Measurements from ENCODE around the gene CCDC13. TPM values are rescaled to one million over a fixed set of nuclear protein-coding genes. Genes with fewer than 3 reads are reported as not detected.
"Not testable (repeated sequence)": the region's sequence is repeated elsewhere in the genome, so short reads cannot be mapped to it uniquely, and the experiment has no call there.

Gene CCDC13, protein sequence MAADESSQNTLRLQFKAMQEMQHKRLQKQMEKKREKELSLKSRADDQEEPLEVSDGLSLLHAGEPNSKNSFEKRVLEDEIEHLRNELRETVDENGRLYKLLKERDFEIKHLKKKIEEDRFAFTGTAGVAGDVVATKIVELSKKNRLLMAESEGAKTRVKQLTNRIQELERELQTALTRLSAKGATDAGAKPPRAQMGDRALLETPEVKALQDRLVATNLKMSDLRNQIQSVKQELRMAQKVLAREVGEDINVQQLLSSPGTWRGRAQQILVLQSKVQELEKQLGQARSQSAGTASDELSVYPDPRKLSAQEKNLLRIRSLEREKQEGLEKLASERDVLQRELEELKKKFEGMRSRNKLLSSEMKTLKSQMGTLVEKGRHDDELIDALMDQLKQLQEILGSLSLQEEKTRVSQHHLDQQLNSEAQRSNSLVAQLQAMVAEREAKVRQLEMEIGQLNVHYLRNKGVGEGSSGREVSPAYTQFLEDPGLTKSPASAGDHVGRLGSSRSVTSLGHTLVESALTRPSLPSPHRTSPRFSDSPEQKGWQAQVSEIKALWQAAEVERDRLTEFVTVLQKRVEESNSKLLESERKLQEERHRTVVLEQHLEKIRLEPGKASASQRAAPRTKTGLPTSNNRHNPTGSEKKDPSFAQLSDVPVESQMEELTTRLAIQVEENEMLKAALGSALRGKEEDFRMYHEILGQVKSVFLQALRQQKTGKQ
- 1.1 TPM for total RNA-seq

GRCh38 chr3:42772670-42773408 is at the start of gene CCDC13:
Gene CCDC13, minus strand, starts transcription at chr3:42773253. Its CDS starts 14,908 bp downstream, at chr3:42758345.
- peak; percentile 96 for DNase-seq

- DNase-seq = no peak
Measured at GRCh38 chr3:42822828-42823227, 49.8 kb upstream of the CCDC13 start.

DNA sequence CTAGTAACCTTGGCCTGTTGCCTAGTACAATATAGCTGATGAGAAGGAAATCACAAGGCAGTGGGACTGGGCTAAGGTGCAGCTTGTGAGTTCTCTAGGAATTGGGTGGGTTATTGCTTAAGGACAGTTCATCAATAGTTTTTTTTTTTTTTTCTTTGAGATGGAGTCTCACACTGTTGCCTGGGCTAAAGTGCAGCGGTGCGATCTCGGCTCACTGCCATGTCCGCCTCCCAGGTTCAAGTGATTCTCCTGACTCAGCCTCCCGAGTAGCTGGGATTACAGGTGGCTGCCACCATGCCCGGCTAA is 47.6 kb upstream of the CCDC13 start:
- no peak for DNase-seq

DNA sequence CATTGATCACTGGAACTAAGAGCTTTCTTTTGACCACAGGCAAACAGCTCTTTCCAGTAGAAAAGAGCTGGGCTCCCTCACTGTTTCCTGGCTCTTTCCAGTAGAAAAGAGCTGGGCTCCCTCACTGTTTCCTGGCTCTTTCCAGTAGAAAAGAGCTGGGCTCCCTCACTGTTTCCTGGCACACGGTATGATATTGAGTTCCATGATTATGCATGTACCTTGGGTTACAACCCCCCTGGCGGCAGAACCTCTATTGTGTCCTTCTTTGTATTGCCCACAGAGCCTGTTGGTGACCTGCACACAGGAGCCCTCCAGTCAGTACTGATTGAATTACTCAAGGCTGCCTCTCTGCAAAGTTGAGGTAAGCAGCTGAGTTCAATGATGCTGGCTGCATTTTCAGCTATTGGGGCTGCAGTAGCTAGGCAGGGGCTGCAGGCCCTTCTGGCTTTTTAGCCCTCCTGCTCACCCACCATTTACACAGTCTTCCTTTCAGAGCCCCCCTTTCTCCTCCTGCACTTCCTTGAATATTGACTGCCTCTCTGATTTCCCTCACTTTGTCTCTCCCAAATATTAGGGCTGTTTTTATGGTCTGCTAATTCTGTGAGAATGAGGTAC is 46.4 kb upstream of the CCDC13 start:
- DNase-seq = no peak

DNA sequence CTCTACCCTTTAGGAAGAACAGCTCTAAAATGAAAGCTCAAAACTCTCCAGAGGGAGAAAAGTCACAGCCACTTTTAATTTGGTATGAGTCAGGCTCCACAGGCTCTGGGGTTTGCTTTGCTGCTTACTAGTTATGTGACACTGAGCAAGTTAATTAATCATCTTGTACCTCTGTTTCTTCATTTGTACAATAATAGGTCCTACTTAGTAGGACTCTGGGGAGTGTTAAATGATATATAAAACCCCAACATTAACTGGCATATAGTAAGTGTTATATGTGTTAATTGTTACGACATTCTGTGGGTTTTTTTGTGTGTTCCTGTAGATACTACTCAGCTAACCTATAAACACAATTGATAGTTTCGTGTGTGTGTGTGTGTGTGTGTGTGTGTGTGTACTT is 42.8 kb upstream of the CCDC13 start:
- DNase-seq = no peak

- no peak for DNase-seq
Measured at GRCh38 chr3:42814914-42815507, 42.0 kb upstream of the CCDC13 start.

- no peak for DNase-seq
Measured at GRCh38 chr3:42814246-42814645, 41.2 kb upstream of the CCDC13 start.

DNA sequence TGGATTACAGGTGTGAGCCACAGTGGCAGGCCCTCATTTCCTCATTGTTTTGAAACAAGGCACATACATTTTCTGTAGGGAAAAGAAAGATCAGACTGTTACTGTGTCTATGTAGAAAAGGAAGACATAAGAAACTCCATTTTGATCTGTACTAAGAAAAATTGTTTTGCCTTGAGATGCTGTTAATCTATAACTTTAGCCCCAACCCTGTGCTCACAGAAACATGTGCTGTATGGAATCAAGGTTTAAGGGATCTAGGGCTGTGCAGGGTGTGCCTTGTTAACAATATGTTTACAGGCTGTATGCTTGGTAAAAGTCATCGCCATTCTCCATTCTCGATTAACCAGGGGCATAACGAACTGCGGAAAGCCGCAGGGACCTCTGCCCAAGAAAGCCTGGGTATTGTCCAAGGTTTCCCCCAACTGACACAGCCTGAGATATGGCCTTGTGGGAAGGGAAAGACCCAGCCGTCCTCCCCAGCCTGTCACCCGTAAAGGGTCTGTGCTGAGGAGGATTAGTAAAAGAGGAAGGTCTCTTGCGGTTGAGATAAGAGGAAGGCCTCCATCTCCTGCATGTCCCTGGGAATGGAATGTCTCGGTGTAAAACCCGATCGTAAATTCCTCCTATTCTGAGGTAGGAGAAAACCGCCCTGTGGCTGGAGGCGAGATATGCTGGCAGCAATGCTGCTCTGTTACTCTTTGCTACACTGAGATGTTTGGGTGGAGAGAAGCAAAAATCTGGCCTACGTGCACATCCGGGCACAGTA is 38.2 kb upstream of the CCDC13 start:
- not testable (repeated sequence) for DNase-seq

DNA sequence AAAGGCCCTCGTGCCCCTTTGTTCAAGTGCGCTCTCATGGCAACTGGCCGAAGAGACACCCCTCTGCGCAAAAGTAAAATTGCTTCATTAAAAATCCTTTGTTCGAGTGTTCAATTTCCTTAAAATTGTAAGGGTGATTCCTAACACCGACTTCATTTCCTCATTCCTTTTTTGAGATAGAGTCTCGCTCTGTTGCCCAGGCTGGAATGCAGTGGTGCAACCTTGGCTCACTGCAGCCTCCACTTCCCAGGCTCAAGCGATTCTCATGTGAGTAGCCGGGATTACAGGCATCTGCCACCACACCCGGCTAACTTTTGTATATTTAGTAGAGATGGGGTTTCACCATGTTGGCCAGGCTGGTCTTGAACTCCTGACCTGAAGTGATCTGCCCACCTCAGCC is 37.7 kb upstream of the CCDC13 start:
- DNase-seq = not testable (repeated sequence)

DNA sequence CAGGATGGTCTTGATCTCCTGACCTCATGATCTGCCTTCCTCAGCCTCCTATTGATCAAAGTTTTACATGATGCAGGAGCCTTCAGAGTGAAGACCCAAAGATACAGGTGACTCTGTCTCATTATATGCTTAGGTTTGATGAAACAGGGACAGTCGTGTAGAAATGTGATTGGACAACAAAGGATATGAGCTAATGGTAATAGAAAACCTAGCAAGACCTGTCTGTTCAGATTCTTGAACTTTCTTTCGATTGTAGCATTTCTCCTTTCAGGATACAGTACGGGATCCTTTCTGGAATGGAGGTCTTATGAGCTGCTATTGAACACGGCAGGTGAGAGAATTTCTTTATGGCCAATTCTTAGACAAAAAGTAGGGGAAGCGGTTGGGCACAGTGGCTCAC is 36.1 kb upstream of the CCDC13 start, which contains the start of gene ACKR2:
Gene ACKR2 (plus strand): TSS at position 244 of the 400 bp plus-strand sequence. CDS start 55,058 bp downstream, outside the sequence.
- DNase-seq = no peak

DNA sequence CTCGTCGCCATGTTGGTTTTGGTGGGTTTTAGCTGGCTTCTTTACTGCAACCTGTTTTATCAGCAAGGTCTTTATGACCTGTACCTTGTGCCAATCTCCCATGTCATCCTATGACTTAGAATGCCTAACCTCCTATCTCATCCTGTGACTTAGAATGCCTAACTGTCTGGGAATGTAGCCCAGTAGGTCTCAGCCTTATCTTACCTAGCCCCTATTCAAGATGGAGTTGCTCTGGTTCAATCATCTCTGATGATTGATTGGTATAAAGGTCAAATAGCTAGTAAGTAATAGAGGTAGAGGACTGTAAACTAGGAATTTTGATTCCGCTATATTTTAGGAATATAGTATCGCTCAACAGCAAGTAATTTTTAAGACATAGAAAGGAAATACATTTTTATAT is 34.9 kb upstream of the CCDC13 start:
- DNase-seq = no peak

DNA sequence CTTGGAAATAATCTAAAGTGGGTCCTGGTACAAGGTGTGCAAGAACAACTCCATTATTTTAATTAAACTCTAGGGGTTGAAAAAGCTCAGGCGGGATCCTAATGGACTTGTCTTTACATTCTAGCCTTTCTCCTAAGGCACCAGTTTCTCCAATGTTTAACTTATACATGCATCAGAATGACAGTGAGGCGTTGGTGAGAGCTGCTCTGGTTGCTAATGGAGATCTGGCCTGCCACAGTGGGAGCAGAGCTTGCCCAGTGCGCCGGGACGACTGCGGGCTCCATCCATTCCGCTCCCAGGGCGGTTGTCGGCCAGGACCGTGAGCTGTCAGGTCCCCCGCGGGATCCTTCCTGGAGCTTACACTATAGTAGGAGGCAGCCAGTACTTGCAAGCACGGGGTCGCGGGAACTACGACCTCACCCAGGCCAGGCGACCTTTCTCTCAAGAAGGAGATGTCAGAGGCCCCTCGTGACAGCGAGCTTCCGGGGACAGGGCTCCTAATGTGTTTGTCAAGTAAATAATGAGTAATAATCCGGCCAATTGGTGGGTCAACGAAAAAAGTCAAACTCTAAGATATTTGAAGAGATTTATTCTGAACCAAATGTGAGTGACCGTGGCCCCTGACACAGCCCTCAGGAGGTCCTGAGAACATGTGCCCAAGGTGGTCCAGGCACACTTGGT is 32.2 kb upstream of the CCDC13 start:
- no peak for DNase-seq

DNA sequence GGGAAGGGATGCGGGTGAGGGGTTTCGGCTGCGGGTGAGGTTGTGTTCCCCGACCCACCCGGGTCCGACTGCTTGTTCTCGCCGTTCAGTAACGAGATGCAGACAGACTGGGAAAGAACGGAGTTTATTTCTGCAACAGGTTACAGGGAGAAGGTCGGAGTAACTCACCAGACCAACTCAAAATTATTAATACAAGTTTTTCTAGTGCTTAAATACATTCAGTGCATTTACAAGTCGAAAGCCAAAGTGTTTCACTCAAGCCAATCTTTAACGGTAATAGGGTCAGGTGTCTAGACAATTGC is 31.7 kb upstream of the CCDC13 start:
- no peak for DNase-seq

- peak; percentile 99 for DNase-seq
Measured at GRCh38 chr3:42804106-42804830, 31.2 kb upstream of the CCDC13 start, which contains the start of gene HIGD1A. Gene HIGD1A, minus strand, starts transcription at chr3:42804490. Its CDS starts 10,237 bp downstream, at chr3:42794253.

GRCh38 chr3:42803414-42804105 is 30.5 kb upstream of the CCDC13 start:
- peak; percentile 60 for DNase-seq

- no peak for DNase-seq
Measured at GRCh38 chr3:42802876-42803413, 29.9 kb upstream of the CCDC13 start.

DNA sequence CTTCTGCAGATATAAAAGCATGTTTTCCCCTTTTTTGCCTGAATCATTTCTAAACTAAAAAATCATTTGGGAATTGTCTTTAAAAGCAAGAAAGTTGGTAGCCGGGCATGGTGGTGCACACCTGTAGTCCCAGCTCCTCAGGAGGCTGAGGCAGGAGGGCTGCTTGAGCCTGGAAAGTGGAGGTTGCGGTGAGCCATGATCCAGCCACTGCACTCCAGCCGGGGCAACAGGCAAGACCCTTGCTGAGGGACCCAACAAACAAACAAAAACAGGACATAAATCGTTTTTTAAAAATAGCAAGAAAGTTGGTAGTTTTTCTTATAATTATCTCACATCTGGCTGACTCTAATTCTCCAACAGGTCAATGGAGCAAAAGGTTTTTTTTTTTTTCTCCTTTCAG is 28.7 kb upstream of the CCDC13 start:
- no peak for DNase-seq

GRCh38 chr3:42801048-42801620 is 28.1 kb upstream of the CCDC13 start:
- no peak for DNase-seq

GRCh38 chr3:42800251-42800650 is 27.2 kb upstream of the CCDC13 start:
- no peak for DNase-seq

Measured in tongue (tissue), 2 donors.